SU-DHL-6 (cell line): ENCODE data around the gene IRF9.

ENCODE experiments used
- EZH2phosphoT487 ChIP-seq: fragments of 200-600 bp; sonication (generic), shearing (Covaris generic); conservative IDR thresholded peaks from 2 replicates; pipeline ENCODE4 v1.6.1; 2018; ENCODE audit warnings: mild to moderate bottlenecking, antibody characterized with exemption, low read length, moderate library complexity, mixed read lengths
- TF ChIP-seq, protein P1 (sequence below): fragments of 200-600 bp; sonication (generic); IDR thresholded peaks from one replicate; pipeline ENCODE4 v1.5.1; 2017; ENCODE audit warnings: antibody characterized with exemption, mild to moderate bottlenecking, low read length, moderate library complexity; ENCODE audit not compliant: insufficient read depth, poor library complexity, severe bottlenecking

DNA sequence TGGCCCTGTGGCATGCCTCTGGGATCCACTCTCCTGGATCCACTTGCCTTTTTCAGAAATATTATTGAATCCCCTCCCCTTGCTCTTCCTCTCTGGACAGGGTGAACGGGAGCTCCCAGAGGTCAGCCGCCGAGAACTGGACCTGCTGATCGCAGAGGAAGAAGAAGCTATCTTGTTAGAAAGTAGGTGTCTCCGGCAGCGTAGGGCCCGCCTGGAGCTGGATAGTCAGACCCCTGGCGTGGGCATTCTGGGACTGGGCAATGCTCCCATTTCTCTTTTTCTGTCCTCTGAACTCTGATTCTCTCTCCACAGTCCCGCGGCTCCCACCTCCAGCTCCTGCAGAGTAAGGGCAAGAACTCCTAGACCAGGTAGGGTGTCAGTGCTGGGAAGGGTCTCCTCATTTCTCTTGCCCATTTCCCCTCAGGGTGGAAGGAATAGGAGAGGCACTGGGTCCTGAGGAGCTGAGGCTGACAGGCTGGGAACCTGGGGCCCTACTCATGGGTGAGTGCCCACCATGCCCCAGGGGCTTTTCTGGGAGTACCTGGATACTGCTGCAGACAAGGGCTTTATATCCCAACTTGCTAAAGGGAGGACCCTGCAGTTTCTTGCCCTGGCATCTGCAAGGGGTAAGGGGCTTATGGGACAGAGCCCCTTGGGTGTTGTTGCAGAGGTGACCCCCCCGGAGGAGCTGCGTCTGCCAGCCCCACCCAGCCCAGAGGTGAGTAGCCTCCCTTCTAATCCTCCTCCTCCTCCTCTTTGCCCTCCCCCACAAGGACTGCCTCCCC is 16.2 kb downstream of the IRF9 start:
- TF ChIP-seq, protein P1, sequence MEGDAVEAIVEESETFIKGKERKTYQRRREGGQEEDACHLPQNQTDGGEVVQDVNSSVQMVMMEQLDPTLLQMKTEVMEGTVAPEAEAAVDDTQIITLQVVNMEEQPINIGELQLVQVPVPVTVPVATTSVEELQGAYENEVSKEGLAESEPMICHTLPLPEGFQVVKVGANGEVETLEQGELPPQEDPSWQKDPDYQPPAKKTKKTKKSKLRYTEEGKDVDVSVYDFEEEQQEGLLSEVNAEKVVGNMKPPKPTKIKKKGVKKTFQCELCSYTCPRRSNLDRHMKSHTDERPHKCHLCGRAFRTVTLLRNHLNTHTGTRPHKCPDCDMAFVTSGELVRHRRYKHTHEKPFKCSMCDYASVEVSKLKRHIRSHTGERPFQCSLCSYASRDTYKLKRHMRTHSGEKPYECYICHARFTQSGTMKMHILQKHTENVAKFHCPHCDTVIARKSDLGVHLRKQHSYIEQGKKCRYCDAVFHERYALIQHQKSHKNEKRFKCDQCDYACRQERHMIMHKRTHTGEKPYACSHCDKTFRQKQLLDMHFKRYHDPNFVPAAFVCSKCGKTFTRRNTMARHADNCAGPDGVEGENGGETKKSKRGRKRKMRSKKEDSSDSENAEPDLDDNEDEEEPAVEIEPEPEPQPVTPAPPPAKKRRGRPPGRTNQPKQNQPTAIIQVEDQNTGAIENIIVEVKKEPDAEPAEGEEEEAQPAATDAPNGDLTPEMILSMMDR: no peak
- no peak for TF ChIP-seq EZH2phosphoT487
